SK-N-SH treated with all-trans-retinoic acid at 6 μM for 48 hours (cell line): ENCODE data around the gene TCF12.
"Not testable (repeated sequence)": the region's sequence is repeated elsewhere in the genome, so short reads cannot be mapped to it uniquely, and the experiment has no call there.

Source experiments
- ATAC-seq: fragments of 200-7000 bp; cut with Tn5 transposase; 3 replicates; pipeline ENCODE4 v1.9.1; 2020; ENCODE audit warnings: mild to moderate bottlenecking, moderate library complexity
- ARNTL ChIP-seq: fragments of 450-650 bp; formaldehyde crosslinking; IDR thresholded peaks from 2 replicates; pipeline ENCODE4 v1.5.0; 2020; ENCODE audit warnings: low read depth, mild to moderate bottlenecking, moderate library complexity, borderline replicate concordance
- BACH2 ChIP-seq: fragments of 250-450 bp; sonication (Bioruptor Pico); IDR thresholded peaks from 2 replicates; pipeline ENCODE4 v1.9.0; 2021; ENCODE audit warnings: mild to moderate bottlenecking, borderline replicate concordance
- CSDC2 ChIP-seq: fragments of 250-450 bp; sonication (Bioruptor Pico); IDR thresholded peaks from 2 replicates; pipeline ENCODE4 v1.5.0; 2020; ENCODE audit warnings: mild to moderate bottlenecking, moderate library complexity
- ESRRG ChIP-seq: fragments of 250-450 bp; sonication (Bioruptor Pico); IDR thresholded peaks from 2 replicates; pipeline ENCODE4 v1.6.1; 2021; ENCODE audit warnings: mild to moderate bottlenecking
- GLIS3 ChIP-seq: fragments of 250-450 bp; sonication (Bioruptor Pico); IDR thresholded peaks from 2 replicates; pipeline ENCODE4 v1.5.0; 2020; ENCODE audit warnings: mild to moderate bottlenecking, moderate library complexity
- ISL1 ChIP-seq: fragments of 250-450 bp; sonication (Bioruptor Pico); IDR thresholded peaks from 2 replicates; pipeline ENCODE4 v2.1.2; 2022; ENCODE audit warnings: mild to moderate bottlenecking, moderate library complexity
- OSR1 ChIP-seq: fragments of 250-450 bp; sonication (Bioruptor Pico); IDR thresholded peaks from 2 replicates; pipeline ENCODE4 v1.8.0; 2022; ENCODE audit warnings: moderate library complexity, mild to moderate bottlenecking, inconsistent platforms
- PPARA ChIP-seq: fragments of 250-450 bp; sonication (Bioruptor Pico); IDR thresholded peaks from 2 replicates; pipeline ENCODE4 v1.5.0; 2020; ENCODE audit warnings: mild to moderate bottlenecking, borderline replicate concordance
- RARB ChIP-seq: fragments of 250-450 bp; sonication (Bioruptor Pico); IDR thresholded peaks from 2 replicates; pipeline ENCODE4 v1.8.0; 2021; ENCODE audit warnings: mild to moderate bottlenecking, moderate library complexity
- SNAI2 ChIP-seq: fragments of 250-450 bp; sonication (Bioruptor Pico); IDR thresholded peaks from 2 replicates; pipeline ENCODE4 v1.5.0; 2020; ENCODE audit warnings: mild to moderate bottlenecking, moderate library complexity
- TCF4 ChIP-seq: fragments of 250-450 bp; sonication (Bioruptor Pico); IDR thresholded peaks from 2 replicates; pipeline ENCODE4 v1.8.0; 2021; ENCODE audit warnings: mild to moderate bottlenecking, moderate library complexity, borderline replicate concordance
- TOX ChIP-seq: fragments of 250-450 bp; sonication (Bioruptor Pico); IDR thresholded peaks from 2 replicates; pipeline ENCODE4 v1.8.0; 2021; ENCODE audit warnings: mild to moderate bottlenecking, moderate library complexity, borderline replicate concordance
- ZFP3 ChIP-seq: fragments of 250-450 bp; sonication (Bioruptor Pico); IDR thresholded peaks from 2 replicates; pipeline ENCODE4 v1.5.0; 2020; ENCODE audit warnings: mild to moderate bottlenecking, moderate library complexity
- ZFP30 ChIP-seq: fragments of 450-650 bp; formaldehyde crosslinking; IDR thresholded peaks from 2 replicates; pipeline ENCODE4 v1.5.0; 2022; ENCODE audit warnings: mild to moderate bottlenecking, moderate library complexity
- ZNF565 ChIP-seq: fragments of 450-650 bp; formaldehyde crosslinking; conservative IDR thresholded peaks from 2 replicates; pipeline ENCODE4 v1.5.0; 2020; ENCODE audit warnings: low read depth, mild to moderate bottlenecking, moderate library complexity
- ZNF70 ChIP-seq: fragments of 450-650 bp; formaldehyde crosslinking; IDR thresholded peaks from 2 replicates; pipeline ENCODE4 v1.5.0; 2020; ENCODE audit warnings: mild to moderate bottlenecking, moderate library complexity
- ZNF8 ChIP-seq: fragments of 450-650 bp; formaldehyde crosslinking; IDR thresholded peaks from 2 replicates; pipeline ENCODE4 v1.5.0; 2020; ENCODE audit warnings: mild to moderate bottlenecking, moderate library complexity
- TF ChIP-seq, protein P1 (sequence below): fragments of 250-450 bp; sonication (Bioruptor Pico); IDR thresholded peaks from 2 replicates; pipeline ENCODE4 v1.5.1; 2020; ENCODE audit warnings: low read depth, mild to moderate bottlenecking, moderate library complexity
- TF ChIP-seq, protein P2 (sequence below): fragments of 250-450 bp; sonication (Bioruptor Pico); IDR thresholded peaks from 2 replicates; pipeline ENCODE4 v1.8.0; 2020; ENCODE audit warnings: mild to moderate bottlenecking, moderate library complexity, borderline replicate concordance
- TF ChIP-seq, protein P3 (sequence below): fragments of 250-450 bp; sonication (Bioruptor Pico); IDR thresholded peaks from 2 replicates; pipeline ENCODE4 v1.5.0; 2020; ENCODE audit warnings: mild to moderate bottlenecking, moderate library complexity
- TF ChIP-seq, protein P4 (sequence below): fragments of 250-450 bp; sonication (Bioruptor Pico); IDR thresholded peaks from 2 replicates; pipeline ENCODE4 v1.8.0; 2021; ENCODE audit warnings: low read depth, mild to moderate bottlenecking, moderate library complexity, borderline replicate concordance
- TF ChIP-seq, protein P5 (sequence below): fragments of 250-450 bp; sonication (Bioruptor Pico); IDR thresholded peaks from 2 replicates; pipeline ENCODE4 v1.5.1; 2021; ENCODE audit warnings: mild to moderate bottlenecking, moderate library complexity

The TCF12 gene

DNA sequence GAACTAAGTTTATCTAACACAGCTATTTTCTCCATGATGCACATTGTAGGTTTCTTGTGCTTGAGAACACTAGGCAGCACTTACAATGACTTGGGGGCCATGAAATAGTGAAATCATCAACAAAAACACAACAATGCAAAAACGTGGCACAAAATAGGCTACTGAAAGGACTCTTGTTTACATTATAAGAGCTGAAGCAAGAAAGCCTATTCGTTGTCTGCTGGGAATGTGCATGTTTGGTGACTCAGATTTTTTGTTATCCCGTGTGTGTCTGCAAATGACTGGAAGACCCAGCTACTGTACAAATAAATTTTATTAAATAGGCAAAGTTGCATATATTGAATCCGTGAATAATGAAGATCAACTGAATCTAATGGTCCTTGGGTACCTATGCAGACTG, 85.0 kb downstream of the TCF12 start:
- no peak; the same call in 2 of the 3 replicates for ATAC-seq
- no peak for TF ChIP-seq ZFP30 (CRISPR knock-in tag)
- no peak for TF ChIP-seq ARNTL (CRISPR knock-in tag)
- TF ChIP-seq, protein P1, sequence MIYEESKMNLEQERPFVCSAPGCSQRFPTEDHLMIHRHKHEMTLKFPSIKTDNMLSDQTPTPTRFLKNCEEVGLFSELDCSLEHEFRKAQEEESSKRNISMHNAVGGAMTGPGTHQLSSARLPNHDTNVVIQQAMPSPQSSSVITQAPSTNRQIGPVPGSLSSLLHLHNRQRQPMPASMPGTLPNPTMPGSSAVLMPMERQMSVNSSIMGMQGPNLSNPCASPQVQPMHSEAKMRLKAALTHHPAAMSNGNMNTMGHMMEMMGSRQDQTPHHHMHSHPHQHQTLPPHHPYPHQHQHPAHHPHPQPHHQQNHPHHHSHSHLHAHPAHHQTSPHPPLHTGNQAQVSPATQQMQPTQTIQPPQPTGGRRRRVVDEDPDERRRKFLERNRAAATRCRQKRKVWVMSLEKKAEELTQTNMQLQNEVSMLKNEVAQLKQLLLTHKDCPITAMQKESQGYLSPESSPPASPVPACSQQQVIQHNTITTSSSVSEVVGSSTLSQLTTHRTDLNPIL (CRISPR knock-in tag) = no peak
- no peak for TF ChIP-seq ZNF70 (CRISPR knock-in tag)
- TF ChIP-seq, protein P2, sequence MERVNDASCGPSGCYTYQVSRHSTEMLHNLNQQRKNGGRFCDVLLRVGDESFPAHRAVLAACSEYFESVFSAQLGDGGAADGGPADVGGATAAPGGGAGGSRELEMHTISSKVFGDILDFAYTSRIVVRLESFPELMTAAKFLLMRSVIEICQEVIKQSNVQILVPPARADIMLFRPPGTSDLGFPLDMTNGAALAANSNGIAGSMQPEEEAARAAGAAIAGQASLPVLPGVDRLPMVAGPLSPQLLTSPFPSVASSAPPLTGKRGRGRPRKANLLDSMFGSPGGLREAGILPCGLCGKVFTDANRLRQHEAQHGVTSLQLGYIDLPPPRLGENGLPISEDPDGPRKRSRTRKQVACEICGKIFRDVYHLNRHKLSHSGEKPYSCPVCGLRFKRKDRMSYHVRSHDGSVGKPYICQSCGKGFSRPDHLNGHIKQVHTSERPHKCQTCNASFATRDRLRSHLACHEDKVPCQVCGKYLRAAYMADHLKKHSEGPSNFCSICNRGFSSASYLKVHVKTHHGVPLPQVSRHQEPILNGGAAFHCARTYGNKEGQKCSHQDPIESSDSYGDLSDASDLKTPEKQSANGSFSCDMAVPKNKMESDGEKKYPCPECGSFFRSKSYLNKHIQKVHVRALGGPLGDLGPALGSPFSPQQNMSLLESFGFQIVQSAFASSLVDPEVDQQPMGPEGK (CRISPR knock-in tag) = no peak
- TF ChIP-seq RARB (CRISPR knock-in tag) = no peak
- TF ChIP-seq SNAI2 (CRISPR knock-in tag) = no peak
- TF ChIP-seq ESRRG (CRISPR knock-in tag) = no peak

DNA sequence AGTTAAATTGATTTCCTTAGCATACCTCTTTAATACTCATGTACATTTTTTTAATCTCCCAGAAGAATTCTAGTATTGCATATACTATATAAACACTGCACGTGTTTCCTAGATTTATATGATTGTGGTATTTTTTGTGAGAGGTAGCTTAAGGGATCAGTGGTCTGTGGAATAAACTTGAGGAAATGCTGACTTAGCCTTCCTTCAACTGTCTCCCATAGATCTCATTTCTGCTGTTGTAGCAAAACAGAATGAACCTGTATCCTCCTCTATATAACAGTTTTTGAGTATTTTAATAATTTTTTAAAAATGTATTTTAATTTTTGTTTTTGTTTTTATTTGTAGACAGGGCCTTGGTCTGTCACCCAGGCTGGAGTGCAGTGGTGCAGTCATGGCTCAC, 86.8 kb downstream of the TCF12 start:
- no peak for ATAC-seq
- TF ChIP-seq TCF4 (CRISPR knock-in tag) (no peak), ARNTL (CRISPR knock-in tag) (no peak), ZFP3 (CRISPR knock-in tag) (no peak), SNAI2 (CRISPR knock-in tag) (no peak), ZNF8 (CRISPR knock-in tag) (no peak)

DNA sequence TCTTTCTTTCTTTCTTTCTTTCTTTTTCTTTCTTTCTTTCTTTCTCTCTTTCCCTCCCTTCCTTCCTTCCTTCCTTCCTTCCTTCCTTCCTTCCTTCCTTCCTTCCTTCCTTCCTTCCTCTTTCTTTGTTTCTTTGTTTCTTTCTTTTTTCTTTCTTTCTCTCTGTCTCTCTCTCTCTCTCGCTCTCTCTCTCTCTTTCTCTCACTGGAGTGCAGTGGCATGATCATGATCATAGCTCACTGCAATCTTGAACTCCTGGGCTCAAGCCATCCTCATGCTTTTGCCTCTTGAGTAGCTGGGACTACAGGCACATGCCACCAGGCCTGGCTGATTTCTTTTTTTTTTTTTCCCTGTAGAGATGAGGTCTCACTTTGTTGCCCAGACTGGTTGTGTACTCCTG, 89.4 kb downstream of the TCF12 start:
- not testable (repeated sequence) for ATAC-seq

DNA sequence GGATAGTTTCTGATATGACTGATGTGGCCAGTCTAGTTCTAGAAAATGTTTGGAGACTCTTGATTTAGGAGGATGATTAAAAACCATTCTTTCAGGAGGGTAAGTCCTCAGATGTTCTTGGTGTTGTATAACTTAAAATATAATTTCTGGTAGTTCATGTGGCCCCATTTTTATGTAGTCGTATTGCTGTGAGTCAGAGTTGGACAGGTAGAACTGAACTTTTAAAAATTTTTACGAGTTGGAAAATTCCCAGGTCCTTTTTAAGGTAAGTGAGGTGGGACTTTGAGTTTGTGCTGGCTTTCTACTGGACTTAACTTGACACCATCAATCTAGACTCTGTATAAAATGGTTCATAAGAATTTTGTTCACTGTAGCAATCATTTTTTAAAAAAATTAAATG, 92.3 kb downstream of the TCF12 start:
- no peak for TF ChIP-seq ARNTL (CRISPR knock-in tag)
- ATAC-seq = no peak

DNA sequence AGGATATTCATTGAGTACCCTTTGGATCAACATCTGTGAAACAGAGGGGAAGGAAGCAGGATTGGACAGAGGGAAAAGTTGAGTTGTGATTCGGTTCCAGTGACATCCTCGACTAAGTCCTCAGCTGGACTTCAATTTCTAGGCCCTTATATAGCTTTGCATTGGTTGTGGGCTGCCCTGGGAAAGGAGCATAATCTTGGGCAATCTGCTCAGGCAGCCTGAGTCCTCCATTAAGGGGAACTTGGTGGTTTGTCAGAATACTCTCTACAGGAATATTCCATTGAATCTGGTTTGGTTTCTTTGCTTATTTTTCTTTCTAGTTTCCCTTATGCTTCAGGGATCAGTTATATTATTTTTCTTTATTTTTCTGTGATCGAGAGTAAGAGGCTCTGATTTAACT, 94.1 kb downstream of the TCF12 start:
- ATAC-seq = no peak

DNA sequence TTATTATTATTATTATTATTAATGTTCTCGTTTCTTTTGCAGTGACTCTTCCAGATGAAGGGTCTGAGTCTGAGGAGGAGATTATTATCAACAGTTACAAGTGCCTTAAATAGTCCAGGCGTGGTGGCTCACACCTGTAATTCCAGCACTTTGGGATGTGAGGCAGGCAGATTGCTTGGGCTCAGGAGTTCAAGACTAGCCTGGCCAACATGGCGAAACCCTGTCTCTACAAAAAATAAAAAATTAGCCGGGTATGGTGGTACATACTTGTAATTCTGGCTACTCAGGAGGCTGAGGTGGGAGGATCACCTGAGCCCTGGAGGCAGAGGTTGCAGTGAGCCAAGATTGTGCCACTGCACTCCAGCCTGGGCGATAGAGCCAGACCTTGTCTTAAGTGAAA, 96.5 kb downstream of the TCF12 start:
- not testable (repeated sequence) for ATAC-seq

More for the DNA sequence above, 94.1 kb downstream of the TCF12 start:
- no peak for TF ChIP-seq GLIS3 (CRISPR knock-in tag)
- TF ChIP-seq PPARA (CRISPR knock-in tag) = no peak
- no peak for TF ChIP-seq ARNTL (CRISPR knock-in tag)
- TF ChIP-seq ZNF70 (CRISPR knock-in tag) = no peak
- TF ChIP-seq TCF4 (CRISPR knock-in tag) = no peak
- TF ChIP-seq OSR1 (CRISPR knock-in tag) = no peak
- no peak for TF ChIP-seq ZNF565 (CRISPR knock-in tag)
- TF ChIP-seq, protein P3, sequence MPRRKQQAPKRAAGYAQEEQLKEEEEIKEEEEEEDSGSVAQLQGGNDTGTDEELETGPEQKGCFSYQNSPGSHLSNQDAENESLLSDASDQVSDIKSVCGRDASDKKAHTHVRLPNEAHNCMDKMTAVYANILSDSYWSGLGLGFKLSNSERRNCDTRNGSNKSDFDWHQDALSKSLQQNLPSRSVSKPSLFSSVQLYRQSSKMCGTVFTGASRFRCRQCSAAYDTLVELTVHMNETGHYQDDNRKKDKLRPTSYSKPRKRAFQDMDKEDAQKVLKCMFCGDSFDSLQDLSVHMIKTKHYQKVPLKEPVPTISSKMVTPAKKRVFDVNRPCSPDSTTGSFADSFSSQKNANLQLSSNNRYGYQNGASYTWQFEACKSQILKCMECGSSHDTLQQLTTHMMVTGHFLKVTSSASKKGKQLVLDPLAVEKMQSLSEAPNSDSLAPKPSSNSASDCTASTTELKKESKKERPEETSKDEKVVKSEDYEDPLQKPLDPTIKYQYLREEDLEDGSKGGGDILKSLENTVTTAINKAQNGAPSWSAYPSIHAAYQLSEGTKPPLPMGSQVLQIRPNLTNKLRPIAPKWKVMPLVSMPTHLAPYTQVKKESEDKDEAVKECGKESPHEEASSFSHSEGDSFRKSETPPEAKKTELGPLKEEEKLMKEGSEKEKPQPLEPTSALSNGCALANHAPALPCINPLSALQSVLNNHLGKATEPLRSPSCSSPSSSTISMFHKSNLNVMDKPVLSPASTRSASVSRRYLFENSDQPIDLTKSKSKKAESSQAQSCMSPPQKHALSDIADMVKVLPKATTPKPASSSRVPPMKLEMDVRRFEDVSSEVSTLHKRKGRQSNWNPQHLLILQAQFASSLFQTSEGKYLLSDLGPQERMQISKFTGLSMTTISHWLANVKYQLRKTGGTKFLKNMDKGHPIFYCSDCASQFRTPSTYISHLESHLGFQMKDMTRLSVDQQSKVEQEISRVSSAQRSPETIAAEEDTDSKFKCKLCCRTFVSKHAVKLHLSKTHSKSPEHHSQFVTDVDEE (CRISPR knock-in tag) = no peak
- no peak for TF ChIP-seq ZFP3 (CRISPR knock-in tag)
- TF ChIP-seq, protein P4, sequence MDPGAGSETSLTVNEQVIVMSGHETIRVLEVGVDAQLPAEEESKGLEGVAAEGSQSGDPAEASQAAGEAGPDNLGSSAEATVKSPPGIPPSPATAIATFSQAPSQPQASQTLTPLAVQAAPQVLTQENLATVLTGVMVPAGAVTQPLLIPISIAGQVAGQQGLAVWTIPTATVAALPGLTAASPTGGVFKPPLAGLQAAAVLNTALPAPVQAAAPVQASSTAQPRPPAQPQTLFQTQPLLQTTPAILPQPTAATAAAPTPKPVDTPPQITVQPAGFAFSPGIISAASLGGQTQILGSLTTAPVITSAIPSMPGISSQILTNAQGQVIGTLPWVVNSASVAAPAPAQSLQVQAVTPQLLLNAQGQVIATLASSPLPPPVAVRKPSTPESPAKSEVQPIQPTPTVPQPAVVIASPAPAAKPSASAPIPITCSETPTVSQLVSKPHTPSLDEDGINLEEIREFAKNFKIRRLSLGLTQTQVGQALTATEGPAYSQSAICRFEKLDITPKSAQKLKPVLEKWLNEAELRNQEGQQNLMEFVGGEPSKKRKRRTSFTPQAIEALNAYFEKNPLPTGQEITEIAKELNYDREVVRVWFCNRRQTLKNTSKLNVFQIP (CRISPR knock-in tag) = no peak
- no peak for TF ChIP-seq ISL1 (CRISPR knock-in tag)
- no peak for TF ChIP-seq RARB (CRISPR knock-in tag)
- TF ChIP-seq, protein P5, sequence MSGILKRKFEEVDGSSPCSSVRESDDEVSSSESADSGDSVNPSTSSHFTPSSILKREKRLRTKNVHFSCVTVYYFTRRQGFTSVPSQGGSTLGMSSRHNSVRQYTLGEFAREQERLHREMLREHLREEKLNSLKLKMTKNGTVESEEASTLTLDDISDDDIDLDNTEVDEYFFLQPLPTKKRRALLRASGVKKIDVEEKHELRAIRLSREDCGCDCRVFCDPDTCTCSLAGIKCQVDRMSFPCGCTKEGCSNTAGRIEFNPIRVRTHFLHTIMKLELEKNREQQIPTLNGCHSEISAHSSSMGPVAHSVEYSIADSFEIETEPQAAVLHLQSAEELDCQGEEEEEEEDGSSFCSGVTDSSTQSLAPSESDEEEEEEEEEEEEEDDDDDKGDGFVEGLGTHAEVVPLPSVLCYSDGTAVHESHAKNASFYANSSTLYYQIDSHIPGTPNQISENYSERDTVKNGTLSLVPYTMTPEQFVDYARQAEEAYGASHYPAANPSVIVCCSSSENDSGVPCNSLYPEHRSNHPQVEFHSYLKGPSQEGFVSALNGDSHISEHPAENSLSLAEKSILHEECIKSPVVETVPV = no peak
- TF ChIP-seq CSDC2 (CRISPR knock-in tag) = no peak
- TF ChIP-seq, protein P1 (CRISPR knock-in tag) = no peak
- TF ChIP-seq TOX = no peak
- TF ChIP-seq ZFP30 (CRISPR knock-in tag) = no peak
- no peak for TF ChIP-seq BACH2 (CRISPR knock-in tag)
- TF ChIP-seq ZNF8 (CRISPR knock-in tag) = no peak
- TF ChIP-seq, all 23 proteins: peak for 0
